CD4-positive, alpha-beta T cell treated with Interleukin-4 for 4 hours (primary cell): ENCODE measurements around the gene KCTD18.

Source experiments
- DNase-seq: peaks from one replicate; pipeline ENCODE4 v3.0.0-alpha.2; 2020

The KCTD18 gene

GRCh38 chr2:200509612-200510433 is at the start of gene KCTD18:
Gene KCTD18, minus strand, starts transcription at chr2:200510068. Its CDS starts 3,052 bp downstream, at chr2:200507016.
- peak; percentile 87 for DNase-seq

GRCh38 chr2:200540793-200541192 is 30.9 kb upstream of the KCTD18 start:
- no peak for DNase-seq

- no peak for DNase-seq
Measured at GRCh38 chr2:200538139-200538538, 28.3 kb upstream of the KCTD18 start.

- DNase-seq: no peak
Measured at GRCh38 chr2:200534572-200534971, 24.7 kb upstream of the KCTD18 start.

- no peak for DNase-seq
Measured at GRCh38 chr2:200533754-200534153, 23.9 kb upstream of the KCTD18 start.

- no peak for DNase-seq
Measured at GRCh38 chr2:200528228-200528627, 18.4 kb upstream of the KCTD18 start.

- peak; percentile 93 for DNase-seq
Measured at GRCh38 chr2:200525882-200526651, 16.2 kb upstream of the KCTD18 start, which contains the start of gene SGO2. Gene SGO2, plus strand, starts transcription at chr2:200526207. Its CDS starts 6,769 bp downstream, at chr2:200532976.

GRCh38 chr2:200525551-200525881 is 15.6 kb upstream of the KCTD18 start:
- DNase-seq: no peak

- no peak for DNase-seq
Measured at GRCh38 chr2:200525066-200525465, 15.2 kb upstream of the KCTD18 start.

- DNase-seq: no peak
Measured at GRCh38 chr2:200523604-200524003, 13.7 kb upstream of the KCTD18 start.

- no peak for DNase-seq
Measured at GRCh38 chr2:200523158-200523557, 13.3 kb upstream of the KCTD18 start.

GRCh38 chr2:200515155-200515554 is 5.3 kb upstream of the KCTD18 start:
- no peak for DNase-seq

- DNase-seq: no peak
Measured at GRCh38 chr2:200509235-200509611, 645 bp downstream of the KCTD18 start.

GRCh38 chr2:200507179-200507578 is 2.7 kb downstream of the KCTD18 start:
- DNase-seq: no peak

- no peak for DNase-seq
Measured at GRCh38 chr2:200506679-200507078, 3.2 kb downstream of the KCTD18 start.

GRCh38 chr2:200502196-200502595 is 7.7 kb downstream of the KCTD18 start:
- DNase-seq: no peak

GRCh38 chr2:200498402-200499162 is 11.3 kb downstream of the KCTD18 start:
- DNase-seq: no peak

GRCh38 chr2:200496696-200497095 is 13.2 kb downstream of the KCTD18 start:
- no peak for DNase-seq

GRCh38 chr2:200494048-200494447 is 15.8 kb downstream of the KCTD18 start:
- DNase-seq: no peak

- DNase-seq: no peak
Measured at GRCh38 chr2:200492656-200493055, 17.2 kb downstream of the KCTD18 start.

- DNase-seq: no peak
Measured at GRCh38 chr2:200490001-200490400, 19.9 kb downstream of the KCTD18 start.

- DNase-seq: no peak
Measured at GRCh38 chr2:200488169-200488568, 21.7 kb downstream of the KCTD18 start.

GRCh38 chr2:200486529-200486928 is 23.3 kb downstream of the KCTD18 start:
- no peak for DNase-seq
